ENCODE data around the gene PAPOLG.

GRCh38 chr2:60823694-60824305, 67.7 kb downstream of the PAPOLG start:
- no peak for TF ChIP-seq CTCF (IDR thresholded peaks at IDR 0.05)
- TF ChIP-seq POLR2A (IDR thresholded peaks at IDR 0.05) = no peak
